GM23338 (cell line): Measurements from ENCODE around the gene GRIP2. TPM values are rescaled to one million over a fixed set of nuclear protein-coding genes. Genes with fewer than 3 reads are reported as not detected.

ENCODE experiments used
- ATAC-seq: fragments of 200-7000 bp; cut with Tn5 transposase; 3 replicates; pipeline ENCODE4 v1.9.1; 2020
- DNase-seq: peaks from one replicate; pipeline ENCODE4 v3.0.0-alpha.2; 2015; ENCODE audit warnings: low spot score
- H2AFZ ChIP-seq: fragments of 200-600 bp; sonication (generic); 2 replicates; pipeline ENCODE4 v1.8.0; 2016; ENCODE audit warnings: antibody characterized with exemption, mild to moderate bottlenecking, moderate library complexity
- H3F3A ChIP-seq: fragments of 200-600 bp; sonication (generic); replicated peaks from 2 replicates; pipeline ENCODE4 v1.8.0; 2017; ENCODE audit warnings: antibody characterized with exemption, mixed run types, low read depth
- H3K27ac ChIP-seq: fragments of 200-600 bp; sonication (generic); 2 replicates; pipeline ENCODE4 v1.6.1; 2016; ENCODE audit warnings: low read depth
- H3K27me3 ChIP-seq: fragments of 200-600 bp; sonication (generic); 2 replicates; pipeline ENCODE4 v1.8.0; 2016; ENCODE audit warnings: mild to moderate bottlenecking, mixed run types, moderate library complexity; ENCODE audit not compliant: insufficient read depth
- H3K36me3 ChIP-seq: fragments of 200-600 bp; sonication (generic); 2 replicates; pipeline ENCODE4 v1.8.0; 2016; ENCODE audit warnings: mild to moderate bottlenecking; ENCODE audit not compliant: insufficient read depth
- H3K4me1 ChIP-seq: fragments of 200-600 bp; sonication (generic); 2 replicates; pipeline ENCODE4 v1.8.0; 2016; ENCODE audit warnings: mild to moderate bottlenecking, moderate library complexity; ENCODE audit not compliant: insufficient read depth
- H3K4me2 ChIP-seq: fragments of 200-600 bp; sonication (generic); 2 replicates; pipeline ENCODE4 v1.7.1; 2017; ENCODE audit warnings: mixed run types
- H3K4me3 ChIP-seq: fragments of 200-600 bp; sonication (generic); 2 replicates; pipeline ENCODE4 v1.6.1; 2016; ENCODE audit warnings: mixed run types
- H3K79me2 ChIP-seq: fragments of 200-600 bp; sonication (generic); replicated peaks from 2 replicates; pipeline ENCODE4 v1.8.0; 2017; ENCODE audit warnings: mild to moderate bottlenecking; ENCODE audit not compliant: insufficient read depth
- H3K9me2 ChIP-seq: fragments of 200-600 bp; sonication (generic); 2 replicates; pipeline ENCODE4 v1.8.0; 2017; ENCODE audit not compliant: insufficient read depth
- H4K20me1 ChIP-seq: fragments of 200-600 bp; sonication (generic); replicated peaks from 2 replicates; pipeline ENCODE4 v1.8.0; 2017; ENCODE audit warnings: mild to moderate bottlenecking; ENCODE audit not compliant: insufficient read depth
- H3K27ac Mint-ChIP-seq: 2 replicates; pipeline ENCODE4 v1.8.0; 2020; ENCODE audit warnings: inconsistent platforms, mild to moderate bottlenecking, moderate library complexity, mixed read lengths
- H3K27me3 Mint-ChIP-seq: 3 replicates; pipeline ENCODE4 v1.8.0; 2022; ENCODE audit warnings: low read depth, mild to moderate bottlenecking, moderate library complexity, mixed read lengths, inconsistent platforms; ENCODE audit not compliant: insufficient read depth, poor library complexity
- H3K36me3 Mint-ChIP-seq: 3 replicates; pipeline ENCODE4 v1.8.0; 2021; ENCODE audit warnings: low read depth, mild to moderate bottlenecking, inconsistent platforms, moderate library complexity, mixed read lengths
- H3K4me1 Mint-ChIP-seq: 3 replicates; pipeline ENCODE4 v1.8.0; 2020; ENCODE audit warnings: mild to moderate bottlenecking, inconsistent platforms, mixed read lengths
- H3K4me3 Mint-ChIP-seq: 3 replicates; pipeline ENCODE4 v1.8.0; 2021; ENCODE audit warnings: moderate library complexity, mild to moderate bottlenecking, inconsistent platforms, mixed read lengths
- H3K9me3 Mint-ChIP-seq: 3 replicates; pipeline ENCODE4 v1.8.0; 2020; ENCODE audit warnings: moderate library complexity, mild to moderate bottlenecking, inconsistent platforms, mixed read lengths
- CREB1 ChIP-seq: fragments of 250-450 bp; sonication (Bioruptor Pico); IDR thresholded peaks from 2 replicates; pipeline ENCODE4 v1.5.0; 2020; ENCODE audit warnings: low read depth, mild to moderate bottlenecking, moderate library complexity
- EZH2 ChIP-seq: fragments of 200-600 bp; sonication (generic); IDR thresholded peaks from one replicate; pipeline ENCODE4 v1.8.0; 2017; ENCODE audit warnings: antibody characterized with exemption, mild to moderate bottlenecking, low read depth; ENCODE audit not compliant: unreplicated experiment
- JUNB ChIP-seq: IDR thresholded peaks from one replicate; pipeline ENCODE4 v1.6.1; 2016; ENCODE audit warnings: antibody characterized with exemption; ENCODE audit not compliant: unreplicated experiment
- NANOG ChIP-seq: IDR thresholded peaks from 2 replicates; pipeline ENCODE4 v1.6.1; 2016; ENCODE audit warnings: antibody characterized with exemption, borderline replicate concordance
- POLR2AphosphoS5 ChIP-seq: IDR thresholded peaks from 2 replicates; pipeline ENCODE4 v1.6.1; 2016; ENCODE audit warnings: antibody characterized with exemption, low read depth
- REST ChIP-seq: IDR thresholded peaks from one replicate; pipeline ENCODE4 v1.6.1; 2018; ENCODE audit warnings: antibody characterized with exemption; ENCODE audit not compliant: unreplicated experiment
- ZNF331 ChIP-seq: fragments of 250-450 bp; sonication (Bioruptor Pico); IDR thresholded peaks from 2 replicates; pipeline ENCODE4 v1.5.0; 2020; ENCODE audit warnings: low read depth, mild to moderate bottlenecking, moderate library complexity
- polyA plus RNA-seq: library from polyadenylated mRNA; unstranded; fragments of >200 nt; fragmentation: Nextera tagmentation; extraction: Ambion mirVana; gene quantifications from 2 replicates; pipeline ENCODE4 v1.2.1, GENCODE V29; 2016
- total RNA-seq: library from RNA; depleted of rRNA; stranded (reverse); fragments of >200 nt; shearing (Covaris generic); gene quantifications from 2 replicates; pipeline ENCODE4 v1.2.3, GENCODE V29; 2014
- TF ChIP-seq, protein P1 (sequence below), 2 experiments: fragments of 200-600 bp in 1 of 2; sonication (generic) in 1 of 2; conservative IDR thresholded peaks; 2 replicates each; pipeline versions ENCODE4 v1.5.1 to v1.6.1; 2016 to 2017; ENCODE audit warnings: antibody characterized with exemption in 2 of 2, low read depth in 2 of 2, mild to moderate bottlenecking in 2 of 2, moderate library complexity in 1 of 2
- TF ChIP-seq, protein P2 (sequence below): IDR thresholded peaks from 2 replicates; pipeline ENCODE4 v1.6.1; 2016; ENCODE audit warnings: antibody characterized with exemption

The GRIP2 gene
- total and polyA plus RNA-seq, 2 experiments from 2014 or later: 3.6 to 5.8 TPM

- TF ChIP-seq CREB1 (CRISPR knock-in tag) (no peak), ZNF331 (CRISPR knock-in tag) (no peak), REST (no peak), NANOG (no peak)
- TF ChIP-seq, protein P1, sequence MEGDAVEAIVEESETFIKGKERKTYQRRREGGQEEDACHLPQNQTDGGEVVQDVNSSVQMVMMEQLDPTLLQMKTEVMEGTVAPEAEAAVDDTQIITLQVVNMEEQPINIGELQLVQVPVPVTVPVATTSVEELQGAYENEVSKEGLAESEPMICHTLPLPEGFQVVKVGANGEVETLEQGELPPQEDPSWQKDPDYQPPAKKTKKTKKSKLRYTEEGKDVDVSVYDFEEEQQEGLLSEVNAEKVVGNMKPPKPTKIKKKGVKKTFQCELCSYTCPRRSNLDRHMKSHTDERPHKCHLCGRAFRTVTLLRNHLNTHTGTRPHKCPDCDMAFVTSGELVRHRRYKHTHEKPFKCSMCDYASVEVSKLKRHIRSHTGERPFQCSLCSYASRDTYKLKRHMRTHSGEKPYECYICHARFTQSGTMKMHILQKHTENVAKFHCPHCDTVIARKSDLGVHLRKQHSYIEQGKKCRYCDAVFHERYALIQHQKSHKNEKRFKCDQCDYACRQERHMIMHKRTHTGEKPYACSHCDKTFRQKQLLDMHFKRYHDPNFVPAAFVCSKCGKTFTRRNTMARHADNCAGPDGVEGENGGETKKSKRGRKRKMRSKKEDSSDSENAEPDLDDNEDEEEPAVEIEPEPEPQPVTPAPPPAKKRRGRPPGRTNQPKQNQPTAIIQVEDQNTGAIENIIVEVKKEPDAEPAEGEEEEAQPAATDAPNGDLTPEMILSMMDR (conservative IDR thresholded peaks at IDR 0.05; ENCODE audit: low read depth in 2 of 2): no peak
These were observed 59.0 kb downstream of the GRIP2 start (continued) for GRCh38 chr3:14481018-14481645.

- Mint-ChIP-seq H3K4me1 (peaks cover 15% of the 10 kb centered on the region), H3K27ac (no peak overlapping the region), H3K9me3 (no peaks in the 10 kb centered on the region), H3K4me3 (no peak overlapping the region), H3K36me3 (peaks cover 86% of the 10 kb centered on the region), H3K27me3 (peaks cover 11% of the 10 kb centered on the region)
- H3F3A ChIP-seq: 0 out of 2 replicates have a peak, but pooled peaks cover 2% of the 10 kb centered on the region
- peaks cover 51% of the 10 kb centered on the region for H3K36me3 ChIP-seq
- no peak for DNase-seq
- H3K27me3 ChIP-seq: no peaks in the 10 kb centered on the region
- no peaks in the 10 kb centered on the region for H3K9me2 ChIP-seq
- H3K27ac ChIP-seq: no peak overlapping the region
- H2AFZ ChIP-seq: no peak overlapping the region
- H3K4me3 ChIP-seq: no peak overlapping the region
- H3K79me2 ChIP-seq: no peaks in the 10 kb centered on the region
- peaks cover 7% of the 10 kb centered on the region for H4K20me1 ChIP-seq
- no peak for ATAC-seq
- H3K4me2 ChIP-seq: no peak overlapping the region
- no peaks in the 10 kb centered on the region for H3K4me1 ChIP-seq
- no peak for TF ChIP-seq REST
- no peak for TF ChIP-seq ZNF331 (CRISPR knock-in tag)
- TF ChIP-seq, protein P2, sequence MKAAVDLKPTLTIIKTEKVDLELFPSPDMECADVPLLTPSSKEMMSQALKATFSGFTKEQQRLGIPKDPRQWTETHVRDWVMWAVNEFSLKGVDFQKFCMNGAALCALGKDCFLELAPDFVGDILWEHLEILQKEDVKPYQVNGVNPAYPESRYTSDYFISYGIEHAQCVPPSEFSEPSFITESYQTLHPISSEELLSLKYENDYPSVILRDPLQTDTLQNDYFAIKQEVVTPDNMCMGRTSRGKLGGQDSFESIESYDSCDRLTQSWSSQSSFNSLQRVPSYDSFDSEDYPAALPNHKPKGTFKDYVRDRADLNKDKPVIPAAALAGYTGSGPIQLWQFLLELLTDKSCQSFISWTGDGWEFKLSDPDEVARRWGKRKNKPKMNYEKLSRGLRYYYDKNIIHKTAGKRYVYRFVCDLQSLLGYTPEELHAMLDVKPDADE: no peak
- TF ChIP-seq JUNB: no peak
- TF ChIP-seq EZH2: no peak
- no peak for TF ChIP-seq POLR2AphosphoS5
These were observed 59.7 kb downstream of the GRIP2 start for GRCh38 chr3:14480207-14481017.
